ENCODE measurements around the gene MFGE8. TPM values are rescaled to one million over a fixed set of nuclear protein-coding genes. Genes with fewer than 3 reads are reported as not detected.
A peak's percentile ranks its signal among the peaks of the same experiment; 100 is the strongest.

The MFGE8 gene
- total and polyA plus RNA-seq, 9 of the 15 experiments (the other 6 are each of a cell fraction or from before 2014, with no cell fraction given): 2.3 to 142 (median 62.3) TPM

- no peak for TF ChIP-seq SP2 (IDR thresholded peaks at IDR 0.05; ENCODE audit: extremely low read depth, low read depth, low read length, poor library complexity, severe bottlenecking)
- no peak for TF ChIP-seq ATF1 (CRISPR knock-in tag; IDR thresholded peaks at IDR 0.05)
- TF ChIP-seq ATF1 (tag; IDR thresholded peaks at IDR 0.05): peak; percentile 21; the same call in 1 of the 2 replicates
- TF ChIP-seq FOXK1 (CRISPR knock-in tag; IDR thresholded peaks at IDR 0.05; ENCODE audit: borderline replicate concordance): no peak
- no peak for TF ChIP-seq SMC3 (conservative IDR thresholded peaks at IDR 0.05; ENCODE audit: insufficient read depth, low read depth, low read length)
- no peak for TF ChIP-seq ZNF609 (CRISPR knock-in tag; IDR thresholded peaks at IDR 0.05; ENCODE audit: borderline replicate concordance)
- TF ChIP-seq GTF2E2 (tag; IDR thresholded peaks at IDR 0.05): no peak
These were observed 48.2 kb downstream of the MFGE8 start (continued) for GRCh38 chr15:88864861-88865497.

Data from K562 (cell line).